Loucy (cell line): Measurements from ENCODE around the gene ARHGAP4.

Source experiments
- H2AFZ ChIP-seq: fragments of 200-600 bp; sonication (generic); 2 replicates; pipeline ENCODE4 v1.6.0; 2016; ENCODE audit warnings: antibody characterized with exemption, mild to moderate bottlenecking, low read length, moderate library complexity
- H3F3A ChIP-seq: fragments of 200-600 bp; 2 replicates; pipeline ENCODE4 v1.6.0; 2016; ENCODE audit warnings: antibody characterized with exemption, low read depth, mild to moderate bottlenecking
- H3K27me3 ChIP-seq: fragments of 200-600 bp; sonication (generic); 2 replicates; pipeline ENCODE4 v1.6.1; 2014; ENCODE audit warnings: low read length, mild to moderate bottlenecking; ENCODE audit not compliant: insufficient read depth, poor library complexity, severe bottlenecking
- H3K36me3 ChIP-seq: fragments of 200-600 bp; sonication (generic); 2 replicates; pipeline ENCODE4 v1.6.1; 2016; ENCODE audit warnings: low read length; ENCODE audit not compliant: insufficient read depth
- H3K4me1 ChIP-seq: fragments of 200-600 bp; sonication (generic); 2 replicates; pipeline ENCODE4 v1.5.1; 2014; ENCODE audit warnings: low read length, mild to moderate bottlenecking; ENCODE audit not compliant: insufficient read depth, poor library complexity, severe bottlenecking
- H3K4me2 ChIP-seq: fragments of 200-600 bp; sonication (generic); 2 replicates; pipeline ENCODE4 v1.6.0; 2014; ENCODE audit warnings: antibody characterized with exemption, low read length, low read depth, mild to moderate bottlenecking; ENCODE audit not compliant: poor library complexity, severe bottlenecking
- H3K4me3 ChIP-seq: fragments of 200-600 bp; sonication (generic); 2 replicates; pipeline ENCODE4 v1.5.1; 2014; ENCODE audit warnings: low read length, mild to moderate bottlenecking, mixed read lengths; ENCODE audit not compliant: poor library complexity, severe bottlenecking
- H3K79me2 ChIP-seq: fragments of 200-600 bp; sonication (generic); 2 replicates; pipeline ENCODE4 v1.6.1; 2014; ENCODE audit warnings: low read length; ENCODE audit not compliant: insufficient read depth
- H3K9ac ChIP-seq: fragments of 200-600 bp; sonication (generic); 2 replicates; pipeline ENCODE4 v1.6.0; 2014; ENCODE audit warnings: mild to moderate bottlenecking, low read depth, low read length, moderate library complexity; ENCODE audit not compliant: poor library complexity, severe bottlenecking
- H3K9me2 ChIP-seq: fragments of 200-600 bp; sonication (generic); replicated peaks from 2 replicates; pipeline ENCODE4 v1.6.1; 2016; ENCODE audit warnings: low read depth, low read length, mixed read lengths
- H3K9me3 ChIP-seq: fragments of 200-600 bp; sonication (generic); 2 replicates; pipeline ENCODE4 v1.6.1; 2014; ENCODE audit warnings: mild to moderate bottlenecking, antibody characterized with exemption, low read length, low read depth; ENCODE audit not compliant: insufficient read depth
- H4K20me1 ChIP-seq: fragments of 200-600 bp; sonication (generic); 2 replicates; pipeline ENCODE4 v1.6.0; 2014; ENCODE audit warnings: antibody characterized with exemption, low read length, mild to moderate bottlenecking; ENCODE audit not compliant: insufficient read depth, poor library complexity, severe bottlenecking
- CTCF ChIP-seq: fragments of 200-600 bp; sonication (generic); conservative IDR thresholded peaks from 2 replicates; pipeline ENCODE4 v1.5.1; 2014; ENCODE audit warnings: mild to moderate bottlenecking, antibody characterized with exemption, low read length
- EZH2phosphoT487 ChIP-seq: fragments of 200-600 bp; IDR thresholded peaks from 2 replicates; pipeline ENCODE4 v1.6.1; 2018; ENCODE audit warnings: antibody characterized with exemption, mild to moderate bottlenecking, moderate library complexity, borderline replicate concordance

The ARHGAP4 gene

GRCh38 chrX:153928846-153929245 lies 2.8 kb upstream of the ARHGAP4 start:
- Histone ChIP-seq H3K79me2 (peaks cover 59% of the 10 kb centered on the region), H3K4me2 (peak overlapping the region; percentile 71), H3K9me3 (no peaks in the 10 kb centered on the region), H2AFZ (no peak overlapping the region), H3K9ac (peak overlapping the region; percentile 78), H3K36me3 (no peaks in the 10 kb centered on the region), H3K9me2 (no peaks in the 10 kb centered on the region), H3K27me3 (no peaks in the 10 kb centered on the region), H4K20me1 (no peaks in the 10 kb centered on the region), H3K4me1 (peaks cover 11% of the 10 kb centered on the region), H3F3A (peaks cover 7% of the 10 kb centered on the region; the same call in 1 of the 2 replicates), H3K4me3 (peak overlapping the region; percentile 69)
- no peak for TF ChIP-seq CTCF
- no peak for TF ChIP-seq EZH2phosphoT487

GRCh38 chrX:153927922-153928760 lies 2.1 kb upstream of the ARHGAP4 start:
- H3K36me3 ChIP-seq, result no peaks in the 10 kb centered on the region
- peaks cover 59% of the 10 kb centered on the region for H3K79me2 ChIP-seq
- peaks cover 7% of the 10 kb centered on the region; the same call in 1 of the 2 replicates for H3F3A ChIP-seq
- H3K27me3 ChIP-seq, result no peaks in the 10 kb centered on the region
- peak overlapping the region; percentile 100 for H3K9ac ChIP-seq
- H3K4me3 ChIP-seq, result peak overlapping the region; percentile 98
- H3K4me1 ChIP-seq, result peaks cover 11% of the 10 kb centered on the region
- no peaks in the 10 kb centered on the region for H3K9me3 ChIP-seq
- H3K9me2 ChIP-seq, result no peaks in the 10 kb centered on the region
- no peak overlapping the region for H2AFZ ChIP-seq
- TF ChIP-seq EZH2phosphoT487 (no peak), CTCF (0 out of 2 replicates have a peak, but pooled peaks have one; percentile 13)
- peaks cover 5% of the 10 kb centered on the region for H4K20me1 ChIP-seq
- H3K4me2 ChIP-seq, result peak overlapping the region; percentile 80

- Histone ChIP-seq H3K9me2 (no peaks in the 10 kb centered on the region), H3F3A (peaks cover 7% of the 10 kb centered on the region; the same call in 1 of the 2 replicates), H3K4me1 (peaks cover 11% of the 10 kb centered on the region), H4K20me1 (peaks cover 6% of the 10 kb centered on the region), H3K9ac (peak overlapping the region; percentile 100), H3K9me3 (no peaks in the 10 kb centered on the region), H3K36me3 (no peaks in the 10 kb centered on the region), H3K4me2 (peak overlapping the region; percentile 80), H2AFZ (no peak overlapping the region), H3K27me3 (no peaks in the 10 kb centered on the region), H3K4me3 (peak overlapping the region; percentile 98), H3K79me2 (peaks cover 59% of the 10 kb centered on the region)
- TF ChIP-seq CTCF (no peak), EZH2phosphoT487 (no peak)
Observed at GRCh38 chrX:153927672-153927921, 1.5 kb upstream of the ARHGAP4 start.
